OCI-LY3 (cell line): Measurements from ENCODE around the gene NCEH1.
"Not testable (repeated sequence)": the region's sequence is repeated elsewhere in the genome, so short reads cannot be mapped to it uniquely, and the experiment has no call there.

ENCODE experiments used
- CTCF ChIP-seq: fragments of 200-600, 300-600 bp; sonication (generic); IDR thresholded peaks from 2 replicates; pipeline ENCODE4 v1.5.1; 2014; ENCODE audit warnings: antibody characterized with exemption, low read length, low read depth
- EZH2phosphoT487 ChIP-seq: fragments of 200-600 bp; shearing (Covaris generic); IDR thresholded peaks from 2 replicates; pipeline ENCODE4 v1.6.1; 2018; ENCODE audit warnings: antibody characterized with exemption, mixed run types, low read depth

GRCh38 chr3:172594900-172595663 is 115.8 kb downstream of the NCEH1 start:
- not testable (repeated sequence) for TF ChIP-seq CTCF, EZH2phosphoT487
